HG02938 (cell line): ENCODE measurements around the gene ENTPD8.
"Not testable (repeated sequence)": the region's sequence is repeated elsewhere in the genome, so short reads cannot be mapped to it uniquely, and the experiment has no call there.

Experiments
- ATAC-seq: cut with Tn5 transposase; IDR thresholded peaks from one replicate; pipeline ENCODE4 v1.9.1; 2021; ENCODE audit warnings: mild to moderate bottlenecking, moderate library complexity; ENCODE audit not compliant: unreplicated experiment

Gene ENTPD8

DNA sequence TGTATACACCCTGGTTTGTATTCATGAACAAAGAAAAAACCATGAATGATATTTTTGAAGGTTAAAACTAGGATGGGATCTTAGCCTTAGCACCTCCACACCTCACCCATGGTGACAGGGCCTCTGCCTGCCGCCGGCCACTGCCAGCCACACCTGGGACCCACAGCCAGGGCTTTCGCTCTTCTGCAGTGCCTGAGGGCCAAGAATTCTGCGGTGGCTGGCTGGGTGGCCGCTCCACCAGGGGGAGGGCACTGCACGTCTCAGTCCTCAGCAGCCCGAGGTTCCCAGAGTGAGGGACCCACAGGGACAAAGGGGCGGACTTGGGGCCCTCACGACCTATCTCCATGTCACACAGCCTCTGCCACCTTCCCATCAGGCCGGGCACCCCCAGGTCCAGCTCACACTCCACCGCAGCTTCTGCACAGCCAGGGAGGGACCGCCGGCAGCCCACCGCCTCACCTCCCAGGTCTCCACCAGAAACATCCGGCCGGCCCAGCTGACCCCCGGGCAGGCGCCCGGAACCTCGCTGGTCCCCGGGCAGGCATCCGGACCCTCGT, 25.1 kb downstream of the ENTPD8 start:
- no peak for ATAC-seq

GRCh38 chr9:137415451-137415850, 25.7 kb downstream of the ENTPD8 start:
- ATAC-seq = no peak

- no peak for ATAC-seq
Measured at GRCh38 chr9:137412431-137412830, 28.7 kb downstream of the ENTPD8 start.

DNA sequence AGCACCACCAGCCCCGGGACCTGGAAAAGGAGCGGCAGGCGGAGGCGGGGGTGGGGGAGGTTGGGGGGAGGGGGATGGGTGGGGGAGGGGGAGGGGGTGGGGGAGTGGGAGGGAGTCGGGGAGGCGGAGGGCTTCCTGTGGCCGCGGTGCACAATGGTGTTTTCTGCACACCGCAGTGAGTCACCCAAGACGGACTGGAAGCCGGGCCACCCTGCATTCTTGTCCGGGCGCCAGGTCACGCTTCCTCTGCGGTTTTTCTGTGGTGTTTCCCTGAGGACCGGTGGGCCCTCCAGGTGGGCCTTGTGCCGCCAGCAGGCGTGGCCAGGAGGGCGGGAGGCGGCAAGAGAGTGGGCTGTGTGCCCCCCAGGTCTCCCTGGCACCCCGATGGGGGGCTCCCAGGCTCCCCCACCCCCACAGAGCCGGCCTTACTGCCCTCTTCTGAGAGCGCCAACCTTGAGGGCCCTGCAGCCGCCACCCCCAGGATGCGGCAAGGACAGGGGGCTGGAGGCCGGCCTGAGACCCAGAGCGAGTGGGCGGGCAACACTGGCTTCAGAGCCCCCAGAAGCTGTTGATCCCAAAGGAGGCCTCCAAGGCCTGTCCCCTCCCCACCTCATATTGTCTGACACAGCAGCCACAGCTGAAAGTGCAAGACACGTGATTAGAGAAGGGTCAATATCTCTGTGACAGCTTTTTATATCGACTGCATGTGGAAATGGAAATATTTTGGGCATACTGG, 29.3 kb downstream of the ENTPD8 start:
- ATAC-seq = peak; percentile 51

DNA sequence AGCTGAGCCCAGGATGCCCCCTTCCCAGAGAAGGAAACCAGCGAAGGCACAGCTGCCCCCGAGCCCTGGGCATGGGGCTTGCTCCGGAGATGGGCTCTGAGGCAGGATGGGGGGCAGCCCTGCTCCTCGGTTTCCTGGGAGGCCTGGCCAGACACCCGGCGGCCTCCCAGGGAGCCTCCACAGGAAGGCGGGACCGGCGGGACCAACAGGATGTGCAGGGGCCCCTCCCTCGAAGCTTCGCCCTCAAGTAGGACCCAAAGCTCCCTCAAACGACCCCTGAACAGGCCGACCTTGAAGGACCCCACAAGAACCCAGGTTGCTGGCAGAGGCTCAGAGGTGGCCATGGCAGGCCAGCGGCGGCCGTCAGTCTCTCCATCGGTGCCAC, 29.9 kb downstream of the ENTPD8 start:
- no peak for ATAC-seq

DNA sequence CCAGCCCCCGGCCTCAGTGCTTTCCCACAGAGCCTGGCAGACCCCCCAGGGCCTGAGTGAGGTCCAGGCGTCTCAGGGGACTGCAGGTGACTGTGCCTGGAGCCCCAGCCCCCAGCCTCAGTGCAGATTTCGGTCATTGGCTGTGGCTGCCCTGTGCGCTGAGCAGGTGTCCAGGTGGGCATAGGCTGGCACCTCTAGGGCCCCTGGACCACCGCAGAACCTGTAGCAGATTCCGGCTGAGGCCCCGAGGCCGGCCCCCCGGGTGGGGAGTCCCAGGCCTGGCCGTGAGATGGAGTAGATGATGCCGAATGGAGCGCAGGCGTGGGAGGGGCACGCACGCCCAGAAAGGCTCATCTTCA, 30.3 kb downstream of the ENTPD8 start:
- no peak for ATAC-seq

- ATAC-seq = not testable (repeated sequence)
Measured at GRCh38 chr9:137410236-137410890, 30.8 kb downstream of the ENTPD8 start.

- ATAC-seq = no peak
Measured at GRCh38 chr9:137409515-137409914, 31.6 kb downstream of the ENTPD8 start.

DNA sequence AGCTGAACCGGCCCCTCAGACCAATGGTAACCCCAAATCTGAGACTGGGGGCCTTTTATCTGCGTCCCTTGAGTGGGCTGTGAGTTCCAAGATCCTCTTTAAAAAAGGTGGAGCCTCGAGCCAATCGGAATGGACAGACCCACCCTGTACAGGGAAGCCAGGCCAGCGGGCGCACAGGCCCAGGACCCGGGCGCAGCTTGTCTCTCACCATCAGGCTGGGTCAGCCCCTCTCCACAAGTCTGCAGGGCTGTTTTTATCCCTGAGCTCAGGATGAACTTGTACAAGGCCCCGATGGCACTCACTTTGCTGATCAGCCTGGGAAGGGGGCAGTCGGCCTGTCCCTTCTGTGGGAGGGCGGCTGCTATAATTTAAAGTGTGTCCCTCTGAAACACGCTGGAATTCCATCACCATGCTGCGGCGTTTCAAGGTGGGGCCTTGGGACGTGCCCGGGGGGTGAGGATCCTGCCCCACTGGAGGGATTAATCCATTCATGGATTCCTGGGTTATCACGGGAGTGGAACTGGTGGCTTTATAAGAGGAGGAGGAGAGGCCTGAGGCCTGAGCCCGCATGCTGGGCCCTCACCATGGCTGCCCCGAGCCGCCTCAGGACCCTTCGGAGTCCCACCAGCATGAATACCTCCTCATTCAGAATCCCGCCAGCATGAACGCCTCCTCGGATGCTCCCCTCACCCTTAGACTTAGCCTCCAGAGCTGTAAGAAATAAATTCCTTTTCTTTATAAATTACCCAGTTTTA, 32.3 kb downstream of the ENTPD8 start:
- no peak for ATAC-seq

- no peak for ATAC-seq
Measured at GRCh38 chr9:137407590-137408300, 33.4 kb downstream of the ENTPD8 start.

DNA sequence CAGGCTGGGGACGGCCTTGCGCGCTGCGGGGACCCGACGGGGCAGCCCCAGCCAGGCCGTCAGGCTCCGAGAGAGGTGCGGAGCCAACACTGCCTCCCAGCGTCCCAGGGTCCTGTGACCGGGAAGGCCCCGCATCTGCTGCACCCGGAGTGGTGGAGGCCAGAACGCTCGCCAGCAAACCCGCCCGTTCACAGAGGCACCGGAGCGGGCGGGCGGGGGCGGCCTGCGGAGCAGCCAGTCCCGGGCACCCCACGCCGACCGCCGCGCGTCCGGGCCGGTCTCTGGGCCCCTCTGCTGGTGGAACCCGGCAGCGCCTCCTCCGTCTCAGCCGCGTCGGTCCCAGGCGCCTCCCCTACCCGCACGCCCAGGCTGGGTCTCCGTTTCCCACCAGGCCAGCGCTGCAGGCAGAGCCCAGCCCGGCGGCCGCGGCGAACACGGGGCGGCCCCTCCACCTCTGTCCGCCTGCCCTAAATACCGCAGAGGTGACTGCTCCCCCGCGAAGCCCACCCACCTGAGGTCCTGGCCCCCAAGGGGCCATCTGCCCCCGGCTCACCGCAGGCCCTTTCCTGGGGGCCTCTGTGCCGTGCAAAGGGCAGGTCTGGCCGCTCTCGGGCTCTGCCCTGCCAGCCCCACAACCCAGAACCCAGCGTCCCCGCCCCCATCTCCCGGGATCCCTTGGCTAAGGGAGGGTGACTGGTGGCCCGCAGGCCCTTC, 34.1 kb downstream of the ENTPD8 start:
- ATAC-seq = no peak

GRCh38 chr9:137406085-137406760, 34.9 kb downstream of the ENTPD8 start:
- no peak for ATAC-seq

DNA sequence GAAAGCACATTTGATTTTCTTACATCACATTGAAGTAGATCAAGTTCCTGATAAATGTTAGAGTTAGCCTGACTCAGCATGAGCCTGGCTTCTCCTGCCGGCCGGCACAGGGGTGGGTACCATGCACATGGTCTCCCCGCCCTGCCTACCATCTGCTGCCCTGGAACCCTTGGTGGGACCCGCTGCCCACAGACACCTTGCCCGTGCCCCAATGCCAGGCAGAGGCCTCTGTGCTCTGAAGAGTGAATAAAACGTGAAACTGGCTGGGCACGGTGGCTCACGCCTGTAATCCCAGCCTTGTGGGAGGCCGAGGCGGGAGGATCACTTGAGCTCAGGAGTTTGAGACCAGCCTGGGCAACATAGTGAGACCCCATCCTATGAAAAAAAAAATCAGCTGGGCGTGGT, 35.5 kb downstream of the ENTPD8 start:
- ATAC-seq = no peak

- ATAC-seq = no peak
Measured at GRCh38 chr9:137404961-137405567, 36.1 kb downstream of the ENTPD8 start.

- ATAC-seq = no peak
Measured at GRCh38 chr9:137403269-137403668, 37.9 kb downstream of the ENTPD8 start.

DNA sequence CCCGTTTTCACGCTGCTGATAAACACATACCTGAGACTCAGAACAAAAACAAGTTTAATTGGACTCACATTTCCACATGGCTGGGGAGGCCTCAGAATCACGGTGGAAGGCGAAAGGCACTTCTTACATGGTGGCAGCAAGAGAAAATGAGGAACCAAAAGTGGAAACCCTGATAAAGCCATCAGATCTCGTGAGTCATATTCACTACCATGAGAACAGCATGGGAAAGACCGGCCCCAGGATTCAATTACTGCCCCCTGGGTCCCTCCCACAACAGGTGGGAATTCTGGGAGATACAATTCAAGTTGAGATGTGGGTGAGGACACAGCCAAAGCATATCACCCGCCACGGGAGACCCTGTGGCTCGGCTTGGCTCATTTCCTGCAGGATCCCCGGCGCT, 38.4 kb downstream of the ENTPD8 start:
- ATAC-seq = no peak

DNA sequence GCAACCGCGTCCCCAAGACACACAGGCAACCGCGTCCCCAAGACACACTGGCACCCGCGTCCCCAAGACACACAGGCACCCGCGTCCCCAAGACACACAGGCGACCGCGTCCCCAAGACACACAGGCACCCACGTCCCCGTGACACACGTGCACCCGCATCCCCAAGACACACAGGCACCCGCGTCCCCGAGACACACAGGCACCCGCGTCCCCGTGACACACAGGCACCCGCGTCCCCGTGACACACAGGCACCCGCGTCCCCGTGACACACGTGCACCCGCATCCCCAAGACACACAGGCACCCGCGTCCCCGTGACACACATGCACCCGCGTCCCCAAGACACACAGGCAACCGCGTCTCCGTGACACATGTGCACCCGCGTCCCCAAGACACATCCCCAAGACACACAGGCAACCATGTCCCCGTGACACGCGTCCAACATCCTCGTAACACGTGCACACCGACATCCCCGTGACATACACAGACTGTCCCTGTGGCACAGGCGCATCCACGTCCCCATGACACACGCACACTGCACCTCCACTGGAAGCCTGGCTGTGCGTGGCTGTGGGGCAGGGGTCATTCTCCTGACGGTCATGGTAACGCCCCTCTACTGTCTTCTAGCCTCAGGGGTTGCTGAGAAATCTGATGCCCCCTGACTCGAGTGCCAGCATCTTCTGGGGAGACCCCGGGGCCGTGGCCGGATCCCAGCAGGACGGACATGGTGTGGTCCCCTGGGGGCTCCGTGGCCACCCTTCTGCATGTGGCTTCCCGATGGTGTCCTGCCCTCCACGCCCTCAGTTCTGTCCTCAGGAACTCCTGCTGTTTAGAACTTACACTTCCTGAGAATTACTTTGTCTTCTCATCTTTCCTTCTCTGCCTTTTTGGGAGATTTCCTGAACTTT, 42.3 kb downstream of the ENTPD8 start:
- ATAC-seq = no peak

DNA sequence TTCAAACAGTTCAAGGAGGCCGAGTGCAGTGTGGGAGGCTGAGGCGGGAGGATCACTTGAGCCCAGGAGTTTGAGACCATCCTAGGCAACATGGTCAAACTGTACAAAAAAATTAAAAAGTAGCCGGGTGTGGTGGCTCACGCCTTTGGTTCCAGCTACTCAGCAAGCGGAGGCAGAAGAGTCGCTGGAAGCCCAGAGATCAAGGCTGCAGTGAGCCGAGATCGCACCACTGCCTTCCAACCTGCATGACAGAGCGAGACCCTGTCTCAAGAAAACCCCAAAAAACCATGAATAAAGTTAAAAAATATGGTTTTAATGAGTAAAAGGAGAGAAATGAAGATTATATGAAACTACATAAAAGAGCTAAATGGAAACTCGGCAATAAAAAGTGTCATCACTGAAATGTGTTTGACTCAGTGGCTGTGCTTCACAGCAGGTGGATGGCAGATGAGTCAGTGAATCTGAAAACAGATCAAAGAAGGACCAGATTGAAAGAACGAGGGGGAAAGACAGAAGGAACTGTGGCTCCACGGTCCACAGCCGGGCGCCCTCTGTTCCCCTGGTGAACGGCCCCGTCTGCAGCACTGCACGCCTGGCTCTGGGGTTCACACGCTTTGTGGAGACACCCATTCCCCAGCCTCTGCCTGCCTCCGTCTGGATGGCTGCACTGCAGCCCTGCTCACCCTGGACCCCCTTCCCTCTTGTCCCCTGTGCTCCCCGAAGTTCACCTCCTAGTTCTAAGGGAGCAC, 43.3 kb downstream of the ENTPD8 start:
- no peak for ATAC-seq
